Measurements from ENCODE around the gene ZNF518A. TPM values are rescaled to one million over a fixed set of nuclear protein-coding genes. Genes with fewer than 3 reads are reported as not detected.

ZNF518A gene
- total and polyA plus RNA-seq, 2 of the 8 experiments (the other 6 are each of a cell fraction or from before 2014, with no cell fraction given) = 6.6 to 34.8 TPM

GRCh38 chr10:96129387-96130325, at the start of gene ZNF518A (continued):
- peak; percentile 96 for TF ChIP-seq YY1 (IDR thresholded peaks at IDR 0.05; ENCODE audit: low read depth, low read length)
- no peak for TF ChIP-seq SP4 (IDR thresholded peaks at IDR 0.05; ENCODE audit: low read length)
- TF ChIP-seq EZH2 (IDR thresholded peaks at IDR 0.05; ENCODE audit: low read depth, low read length, severe bottlenecking) = no peak
- peak; percentile 12 for TF ChIP-seq NANOG (IDR thresholded peaks at IDR 0.05; ENCODE audit: insufficient read depth, low read depth, low read length, poor library complexity, severe bottlenecking)
- TF ChIP-seq, protein P1, sequence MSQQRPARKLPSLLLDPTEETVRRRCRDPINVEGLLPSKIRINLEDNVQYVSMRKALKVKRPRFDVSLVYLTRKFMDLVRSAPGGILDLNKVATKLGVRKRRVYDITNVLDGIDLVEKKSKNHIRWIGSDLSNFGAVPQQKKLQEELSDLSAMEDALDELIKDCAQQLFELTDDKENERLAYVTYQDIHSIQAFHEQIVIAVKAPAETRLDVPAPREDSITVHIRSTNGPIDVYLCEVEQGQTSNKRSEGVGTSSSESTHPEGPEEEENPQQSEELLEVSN (IDR thresholded peaks at IDR 0.05) = peak; percentile 71
- TF ChIP-seq KDM5A (IDR thresholded peaks at IDR 0.05; ENCODE audit: low read length) = 0 out of 2 replicates have a peak, but pooled peaks have one; percentile 39
- TF ChIP-seq BCL11A (IDR thresholded peaks at IDR 0.05; ENCODE audit: low read depth in 2 of 2, low read length in 2 of 2) = no peak
- peak; percentile 53 for TF ChIP-seq TAF7 (optimal IDR thresholded peaks at IDR 0.05; ENCODE audit: borderline replicate concordance, low read depth, low read length)
- peak; percentile 17; the same call in 1 of the 2 replicates for TF ChIP-seq EGR1 (IDR thresholded peaks at IDR 0.05; ENCODE audit: borderline replicate concordance, low read depth, low read length)
- TF ChIP-seq TAF1 (IDR thresholded peaks at IDR 0.05; ENCODE audit: low read depth, low read length) = peak; percentile 96
- TF ChIP-seq EP300 (IDR thresholded peaks at IDR 0.05; ENCODE audit: borderline replicate concordance in 1 of 2, low read depth in 2 of 2, low read length in 2 of 2) = no peak
- TF ChIP-seq GTF2F1 (IDR thresholded peaks at IDR 0.05; ENCODE audit: borderline replicate concordance, low read depth, low read length) = peak; percentile 18; the same call in 1 of the 2 replicates
- peak; percentile 93 for TF ChIP-seq CHD2 (IDR thresholded peaks at IDR 0.05; ENCODE audit: low read length)
- no peak for TF ChIP-seq MAFK (IDR thresholded peaks at IDR 0.05; ENCODE audit: low read depth, low read length)
- TF ChIP-seq, protein P2, sequence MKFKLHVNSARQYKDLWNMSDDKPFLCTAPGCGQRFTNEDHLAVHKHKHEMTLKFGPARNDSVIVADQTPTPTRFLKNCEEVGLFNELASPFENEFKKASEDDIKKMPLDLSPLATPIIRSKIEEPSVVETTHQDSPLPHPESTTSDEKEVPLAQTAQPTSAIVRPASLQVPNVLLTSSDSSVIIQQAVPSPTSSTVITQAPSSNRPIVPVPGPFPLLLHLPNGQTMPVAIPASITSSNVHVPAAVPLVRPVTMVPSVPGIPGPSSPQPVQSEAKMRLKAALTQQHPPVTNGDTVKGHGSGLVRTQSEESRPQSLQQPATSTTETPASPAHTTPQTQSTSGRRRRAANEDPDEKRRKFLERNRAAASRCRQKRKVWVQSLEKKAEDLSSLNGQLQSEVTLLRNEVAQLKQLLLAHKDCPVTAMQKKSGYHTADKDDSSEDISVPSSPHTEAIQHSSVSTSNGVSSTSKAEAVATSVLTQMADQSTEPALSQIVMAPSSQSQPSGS (IDR thresholded peaks at IDR 0.05; ENCODE audit: low read length) = no peak
- TF ChIP-seq HDAC6 (IDR thresholded peaks at IDR 0.05; ENCODE audit: low read depth, low read length) = no peak
- TF ChIP-seq SUZ12 (IDR thresholded peaks at IDR 0.05; ENCODE audit: low read length) = no peak
- no peak for TF ChIP-seq RAD21 (IDR thresholded peaks at IDR 0.05 in 1 of 2, conservative IDR thresholded peaks at IDR 0.05 in 1 of 2; ENCODE audit: low read depth in 2 of 2, low read length in 2 of 2)
- peak; percentile 64 for TF ChIP-seq CREB1 (IDR thresholded peaks at IDR 0.05)
- TF ChIP-seq MAX (IDR thresholded peaks at IDR 0.05) = peak; percentile 84

Data from H1 (cell line).